ENCODE results near the gene TNFSF11. TPM values are rescaled to one million over a fixed set of nuclear protein-coding genes. Genes with fewer than 3 reads are reported as not detected.

Gene TNFSF11
- total and polyA plus RNA-seq, 2 of the 4 experiments (the other 2 are of a cell fraction) = not detected

- H4K5ac ChIP-seq (ENCODE audit: low read depth, low read length) = no peak overlapping the region
- ATAC-seq (ENCODE audit: low read depth) = no peak
- no peak overlapping the region for H4K8ac ChIP-seq (ENCODE audit: low read depth in 2 of 2, low read length in 2 of 2)
- H2AFZ ChIP-seq (replicated peaks; ENCODE audit: low read length, poor library complexity) = no peak overlapping the region
- BruUV-seq (replicated peaks) = no TSS peak
- H4K20me1 ChIP-seq (ENCODE audit: insufficient read depth, low read length) = no peaks in the 10 kb centered on the region
- no peak overlapping the region for H3K18ac ChIP-seq (ENCODE audit: low read depth, low read length)
- no peak overlapping the region for H3K56ac ChIP-seq (ENCODE audit: extremely low read depth, insufficient read depth, low read length)
- no peak overlapping the region for H2BK20ac ChIP-seq (ENCODE audit: low read depth, low read length)
- WGBS, 2 experiments (ENCODE audit: extremely low coverage in 2 of 2, insufficient read length in 1 of 2) = 43% methylated on average over 1 of the region's 2 CpGs; no CpG with 5 or more reads in 1 of the 2 experiments
- no peak for TF ChIP-seq CHD1 (IDR thresholded peaks at IDR 0.05; ENCODE audit: low read depth, low read length)
- no peak for TF ChIP-seq MAFK (IDR thresholded peaks at IDR 0.05; ENCODE audit: low read depth, low read length)
- TF ChIP-seq ELK1 (IDR thresholded peaks at IDR 0.05; ENCODE audit: borderline replicate concordance, low read depth, low read length) = no peak
- no peak for TF ChIP-seq NFE2L2 (IDR thresholded peaks at IDR 0.05; ENCODE audit: low read depth, low read length)
- TF ChIP-seq POLR2A (IDR thresholded peaks at IDR 0.05; ENCODE audit: low read depth, low read length) = no peak
- no peak for TF ChIP-seq RFX5 (IDR thresholded peaks at IDR 0.05; ENCODE audit: low read depth, low read length)
- TF ChIP-seq CTCF (conservative IDR thresholded peaks at IDR 0.05; ENCODE audit: low read depth, low read length) = no peak
- TF ChIP-seq CEBPB (IDR thresholded peaks at IDR 0.05; ENCODE audit: low read depth, low read length) = no peak
- TF ChIP-seq MAZ (IDR thresholded peaks at IDR 0.05; ENCODE audit: borderline replicate concordance, low read depth, low read length) = no peak
- no peak for TF ChIP-seq FOS (IDR thresholded peaks at IDR 0.05; ENCODE audit: low read depth, low read length)
- no peak for TF ChIP-seq SMC3 (IDR thresholded peaks at IDR 0.05; ENCODE audit: low read depth, low read length)
- no peak for TF ChIP-seq MXI1 (IDR thresholded peaks at IDR 0.05; ENCODE audit: borderline replicate concordance, low read depth, low read length)
- TF ChIP-seq BHLHE40 (IDR thresholded peaks at IDR 0.05; ENCODE audit: low read depth, low read length) = no peak
- TF ChIP-seq, protein P1, sequence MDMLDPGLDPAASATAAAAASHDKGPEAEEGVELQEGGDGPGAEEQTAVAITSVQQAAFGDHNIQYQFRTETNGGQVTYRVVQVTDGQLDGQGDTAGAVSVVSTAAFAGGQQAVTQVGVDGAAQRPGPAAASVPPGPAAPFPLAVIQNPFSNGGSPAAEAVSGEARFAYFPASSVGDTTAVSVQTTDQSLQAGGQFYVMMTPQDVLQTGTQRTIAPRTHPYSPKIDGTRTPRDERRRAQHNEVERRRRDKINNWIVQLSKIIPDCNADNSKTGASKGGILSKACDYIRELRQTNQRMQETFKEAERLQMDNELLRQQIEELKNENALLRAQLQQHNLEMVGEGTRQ (IDR thresholded peaks at IDR 0.05; ENCODE audit: low read depth, low read length) = no peak
- no peak for TF ChIP-seq RCOR1 (IDR thresholded peaks at IDR 0.05; ENCODE audit: insufficient replicate concordance, low read length)
- no peak for TF ChIP-seq RAD21 (IDR thresholded peaks at IDR 0.05; ENCODE audit: low read length)
- H3K9me3 ChIP-seq (ENCODE audit: control insufficient read depth, insufficient read depth, low read length) = peaks cover 6% of the 10 kb centered on the region
- ChIA-PET POLR2A (ENCODE audit: unreplicated experiment) (no interaction called here), CTCF (no interaction called here)
- H2AK5ac ChIP-seq (ENCODE audit: low read depth, low read length) = no peak overlapping the region
- H3K4me3 ChIP-seq (ENCODE audit: insufficient read depth, low read depth, low read length) = no peak overlapping the region
- in situ Hi-C loops (cut with MboI; ENCODE audit: low sequenced_read_pairs) = no loop called here
- dilution Hi-C loops (cut with HindIII; ENCODE audit: low sequenced_read_pairs, unreplicated experiment) = no loop called here
- no peak overlapping the region for H2BK5ac ChIP-seq (ENCODE audit: low read depth, low read length, poor library complexity, severe bottlenecking)
- no peaks in the 10 kb centered on the region for H3K9me1 ChIP-seq (ENCODE audit: insufficient read depth, low read length)
- H3K23ac ChIP-seq (ENCODE audit: low read depth, low read length) = no peak overlapping the region
- no peak overlapping the region for H2BK120ac ChIP-seq (ENCODE audit: low read depth, low read length)
- intact Hi-C loops (cut with micrococcal nuclease) = no loop called here
- no peaks in the 10 kb centered on the region for H3K4me1 ChIP-seq (ENCODE audit: control insufficient read depth, insufficient read depth, low read length)
- no peaks in the 10 kb centered on the region for H3K79me1 ChIP-seq (ENCODE audit: low read depth in 1 of 2, low read length in 2 of 2)
- H2AK9ac ChIP-seq (replicated peaks; ENCODE audit: low read depth, low read length, poor library complexity) = no peak overlapping the region
- H3K4me2 ChIP-seq (ENCODE audit: low read depth, low read length) = no peak overlapping the region
- H3K27ac ChIP-seq (ENCODE audit: insufficient read depth, low read length) = no peak overlapping the region
- H3K9ac ChIP-seq (ENCODE audit: low read depth, low read length) = no peak overlapping the region
- H3K27me3 ChIP-seq (ENCODE audit: control insufficient read depth, insufficient read depth, low read length) = peaks cover 40% of the 10 kb centered on the region
- H2BK15ac ChIP-seq (ENCODE audit: low read depth, low read length) = no peak overlapping the region
- no peak overlapping the region for H3K14ac ChIP-seq (replicated peaks; ENCODE audit: low read depth, low read length)
- H3K36me3 ChIP-seq (ENCODE audit: control insufficient read depth, insufficient read depth, low read length) = no peaks in the 10 kb centered on the region
- no peak overlapping the region for H3K4ac ChIP-seq (ENCODE audit: low read depth, low read length)
- no peak for DNase-seq
- no peak overlapping the region for H4K91ac ChIP-seq (ENCODE audit: insufficient read depth, low read depth, low read length)
Observed at GRCh38 chr13:42571895-42572294, 2.1 kb upstream of the TNFSF11 start.

Data from IMR-90 (cell line).